ENCODE measurements around the gene EHBP1.

DNA sequence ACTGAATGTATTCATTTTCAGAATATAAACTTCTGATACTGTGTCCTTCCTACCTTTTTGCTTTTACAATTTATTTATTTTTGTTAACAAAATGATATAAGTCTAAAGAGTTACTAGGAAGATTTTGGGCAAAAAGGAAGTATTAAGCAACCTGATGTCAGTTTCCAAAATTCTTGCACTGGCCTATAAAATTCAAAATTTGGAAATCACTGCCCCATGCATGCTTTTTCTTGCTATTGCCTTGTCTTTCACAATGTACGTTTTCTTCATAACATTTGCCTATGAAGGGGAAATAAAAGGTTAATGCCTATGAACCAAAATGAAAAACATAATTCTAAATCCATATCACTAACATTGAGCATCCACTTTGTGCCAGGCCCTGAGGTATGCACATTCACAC, 40.1 kb upstream of the EHBP1 start:
- no peak for TF ChIP-seq POLR2AphosphoS5 (IDR thresholded peaks at IDR 0.05; ENCODE audit: low read depth, low read length)
- no peak for TF ChIP-seq REST (IDR thresholded peaks at IDR 0.05; ENCODE audit: insufficient read depth in 1 of 2, low read depth in 2 of 2, low read length in 2 of 2)
- TF ChIP-seq TAF1 (IDR thresholded peaks at IDR 0.05; ENCODE audit: borderline replicate concordance, insufficient read depth, low read length) = no peak
- TF ChIP-seq FOXP2 (optimal IDR thresholded peaks at IDR 0.05; ENCODE audit: borderline replicate concordance, extremely low read depth, extremely low read length, insufficient read depth) = no peak
- no peak for TF ChIP-seq SIN3A (IDR thresholded peaks at IDR 0.05; ENCODE audit: borderline replicate concordance, insufficient read depth, low read length)
